ENCODE results near the gene NPY4R. TPM values are rescaled to one million over a fixed set of nuclear protein-coding genes. Genes with fewer than 3 reads are reported as not detected.

The NPY4R gene
- total RNA-seq, 1 donor from 2014 or later, result not detected

Other genes starting within 250 kb of the NPY4R start
- gene ANTXRL, start 179.0 kb downstream of the NPY4R start, total RNA-seq, result not detected
- 34.6 TPM for gene ANXA8L1, start 90.2 kb downstream of the NPY4R start, total RNA-seq
- gene GPRIN2, start 90.7 kb upstream of the NPY4R start, total RNA-seq, result 56.2 TPM
- 45.4 TPM for gene SYT15, start 113.2 kb upstream of the NPY4R start, total RNA-seq

Data from upper lobe of right lung (tissue), 1 donor.